ENCODE results near the gene TUBG2. TPM values are rescaled to one million over a fixed set of nuclear protein-coding genes. Genes with fewer than 3 reads are reported as not detected.

Gene TUBG2
- total RNA-seq, 1 experiment from 2014 or later, result 28.3 TPM

DNA sequence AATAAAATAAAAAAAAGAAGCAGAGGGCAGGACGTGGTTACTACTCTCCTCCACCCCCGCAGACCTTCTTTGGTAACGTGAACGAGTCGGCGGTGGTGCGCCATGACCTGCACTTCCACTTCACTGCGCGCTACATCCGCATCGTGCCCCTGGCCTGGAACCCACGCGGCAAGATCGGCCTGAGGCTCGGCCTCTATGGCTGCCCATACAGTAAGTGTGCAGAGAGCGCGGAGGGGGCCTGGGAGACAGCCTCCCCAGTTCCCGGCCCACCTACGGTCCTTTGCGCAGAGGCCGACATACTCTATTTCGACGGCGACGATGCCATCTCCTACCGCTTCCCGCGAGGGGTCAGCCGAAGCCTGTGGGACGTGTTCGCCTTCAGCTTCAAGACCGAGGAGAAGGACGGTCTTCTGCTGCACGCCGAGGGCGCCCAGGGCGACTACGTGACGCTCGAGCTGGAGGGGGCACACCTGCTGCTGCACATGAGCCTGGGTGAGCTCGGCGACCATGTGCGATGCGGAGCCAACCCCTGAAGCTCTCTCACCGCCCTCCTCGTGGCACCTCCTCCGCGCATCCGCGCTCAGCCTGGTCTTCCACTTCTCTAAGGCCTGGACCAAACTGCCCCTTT, 26.0 kb downstream of the TUBG2 start:
- H3K36me3 ChIP-seq (ENCODE audit: low read depth), result no peaks in the 10 kb centered on the region
- H3K9me2 ChIP-seq (ENCODE audit: insufficient read depth), result no peaks in the 10 kb centered on the region
- POLR2A ChIA-PET (ENCODE audit: unreplicated experiment), result interaction anchor here (0.6 kb wide), 1 partner anchor 88 kb away, joined by 15 read pairs; no protein-coding TSS in a partner anchor
- no peak for DNase-seq
- CTCF ChIA-PET, result no interaction called here
- TF ChIP-seq EZH2 (IDR thresholded peaks at IDR 0.05; ENCODE audit: low read depth), result no peak
- TF ChIP-seq, protein P1, sequence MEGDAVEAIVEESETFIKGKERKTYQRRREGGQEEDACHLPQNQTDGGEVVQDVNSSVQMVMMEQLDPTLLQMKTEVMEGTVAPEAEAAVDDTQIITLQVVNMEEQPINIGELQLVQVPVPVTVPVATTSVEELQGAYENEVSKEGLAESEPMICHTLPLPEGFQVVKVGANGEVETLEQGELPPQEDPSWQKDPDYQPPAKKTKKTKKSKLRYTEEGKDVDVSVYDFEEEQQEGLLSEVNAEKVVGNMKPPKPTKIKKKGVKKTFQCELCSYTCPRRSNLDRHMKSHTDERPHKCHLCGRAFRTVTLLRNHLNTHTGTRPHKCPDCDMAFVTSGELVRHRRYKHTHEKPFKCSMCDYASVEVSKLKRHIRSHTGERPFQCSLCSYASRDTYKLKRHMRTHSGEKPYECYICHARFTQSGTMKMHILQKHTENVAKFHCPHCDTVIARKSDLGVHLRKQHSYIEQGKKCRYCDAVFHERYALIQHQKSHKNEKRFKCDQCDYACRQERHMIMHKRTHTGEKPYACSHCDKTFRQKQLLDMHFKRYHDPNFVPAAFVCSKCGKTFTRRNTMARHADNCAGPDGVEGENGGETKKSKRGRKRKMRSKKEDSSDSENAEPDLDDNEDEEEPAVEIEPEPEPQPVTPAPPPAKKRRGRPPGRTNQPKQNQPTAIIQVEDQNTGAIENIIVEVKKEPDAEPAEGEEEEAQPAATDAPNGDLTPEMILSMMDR (conservative IDR thresholded peaks at IDR 0.05), result no peak
- no peaks in the 10 kb centered on the region for H4K20me1 ChIP-seq (ENCODE audit: insufficient read depth)
- H3F3A ChIP-seq (ENCODE audit: insufficient read depth, low read depth), result peaks cover 24% of the 10 kb centered on the region
- H3K27me3 ChIP-seq (ENCODE audit: insufficient read depth, low read depth), result no peaks in the 10 kb centered on the region
- no peaks in the 10 kb centered on the region for H3K9me3 ChIP-seq (ENCODE audit: insufficient read depth, low read depth)
- H3K27ac ChIP-seq, result no peak overlapping the region
- H3K4me2 ChIP-seq, result no peak overlapping the region
- H3K4me3 ChIP-seq, result no peak overlapping the region
- peaks cover 14% of the 10 kb centered on the region for H3K4me1 ChIP-seq (replicated peaks; ENCODE audit: insufficient read depth)
- no peak overlapping the region for H2AFZ ChIP-seq
- no TSS peak for BruUV-seq (replicated peaks)
- no peaks in the 10 kb centered on the region for H3K79me2 ChIP-seq (ENCODE audit: low read depth)
- intact Hi-C loops (cut with micrococcal nuclease; ENCODE audit: unreplicated experiment), result no loop called here

GRCh38 chr17:42685831-42686230, 26.7 kb downstream of the TUBG2 start:
- no peak for TF ChIP-seq EZH2 (IDR thresholded peaks at IDR 0.05; ENCODE audit: low read depth)
- TF ChIP-seq, protein P1 (conservative IDR thresholded peaks at IDR 0.05), result no peak
- no peaks in the 10 kb centered on the region for H4K20me1 ChIP-seq (ENCODE audit: insufficient read depth)
- CTCF ChIA-PET, result no interaction called here
- H3F3A ChIP-seq (ENCODE audit: insufficient read depth, low read depth), result peaks cover 17% of the 10 kb centered on the region
- no peak overlapping the region for H3K27ac ChIP-seq
- POLR2A ChIA-PET (ENCODE audit: unreplicated experiment), result no interaction called here
- H3K4me1 ChIP-seq (replicated peaks; ENCODE audit: insufficient read depth), result peaks cover 11% of the 10 kb centered on the region; the same call in 1 of the 2 replicates
- H3K79me2 ChIP-seq (ENCODE audit: low read depth), result no peaks in the 10 kb centered on the region
- intact Hi-C loops (cut with micrococcal nuclease; ENCODE audit: unreplicated experiment), result no loop called here
- no peak overlapping the region for H2AFZ ChIP-seq
- H3K27me3 ChIP-seq (ENCODE audit: insufficient read depth, low read depth), result no peaks in the 10 kb centered on the region
- H3K4me2 ChIP-seq, result no peak overlapping the region
- H3K9me3 ChIP-seq (ENCODE audit: insufficient read depth, low read depth), result no peaks in the 10 kb centered on the region
- no peaks in the 10 kb centered on the region for H3K9me2 ChIP-seq (ENCODE audit: insufficient read depth)
- DNase-seq, result no peak
- no peaks in the 10 kb centered on the region for H3K36me3 ChIP-seq (ENCODE audit: low read depth)
- no TSS peak for BruUV-seq (replicated peaks)
- H3K4me3 ChIP-seq, result no peak overlapping the region

DNA sequence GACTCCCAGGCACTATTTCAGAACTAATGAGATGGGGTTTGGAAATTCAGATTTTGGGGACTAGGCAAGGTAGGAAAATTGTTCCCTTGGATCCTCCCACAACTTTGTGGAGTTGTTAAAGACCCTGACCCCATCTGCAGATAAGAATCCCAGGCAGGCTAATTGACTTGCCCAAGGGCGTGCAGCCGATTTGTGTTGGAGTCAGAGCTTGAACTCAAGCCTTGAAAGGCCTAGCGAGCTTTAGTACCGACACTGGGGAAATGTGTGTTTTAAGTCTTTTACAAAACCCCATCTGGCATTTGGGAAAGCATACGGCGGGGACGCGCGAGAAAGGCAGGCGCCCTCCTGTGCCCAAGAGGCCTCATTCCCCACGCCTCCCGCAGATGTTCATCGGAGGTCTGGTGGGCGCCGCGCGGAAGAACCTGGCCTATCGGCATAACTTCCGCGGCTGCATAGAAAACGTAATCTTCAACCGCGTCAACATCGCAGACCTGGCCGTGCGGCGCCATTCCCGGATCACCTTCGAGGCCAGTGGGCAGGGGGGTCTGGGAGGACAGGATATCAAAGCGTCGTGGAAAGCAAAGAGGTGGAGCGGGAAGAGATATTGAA, 27.5 kb downstream of the TUBG2 start:
- no peak overlapping the region for H3K4me2 ChIP-seq
- ChIA-PET CTCF (no interaction called here), POLR2A (ENCODE audit: unreplicated experiment) (no interaction called here)
- no peaks in the 10 kb centered on the region for H4K20me1 ChIP-seq (ENCODE audit: insufficient read depth)
- no peaks in the 10 kb centered on the region for H3K36me3 ChIP-seq (ENCODE audit: low read depth)
- no peaks in the 10 kb centered on the region for H3K79me2 ChIP-seq (ENCODE audit: low read depth)
- no TSS peak for BruUV-seq (replicated peaks)
- TF ChIP-seq, protein P1 (conservative IDR thresholded peaks at IDR 0.05), result no peak
- no peak for TF ChIP-seq EZH2 (IDR thresholded peaks at IDR 0.05; ENCODE audit: low read depth)
- no peak overlapping the region for H3K4me3 ChIP-seq
- no peaks in the 10 kb centered on the region for H3K27me3 ChIP-seq (ENCODE audit: insufficient read depth, low read depth)
- intact Hi-C loops (cut with micrococcal nuclease; ENCODE audit: unreplicated experiment), result no loop called here
- no peaks in the 10 kb centered on the region for H3K9me2 ChIP-seq (ENCODE audit: insufficient read depth)
- peaks cover 15% of the 10 kb centered on the region for H3F3A ChIP-seq (ENCODE audit: insufficient read depth, low read depth)
- H3K27ac ChIP-seq, result no peak overlapping the region
- H3K9me3 ChIP-seq (ENCODE audit: insufficient read depth, low read depth), result no peaks in the 10 kb centered on the region
- DNase-seq, result no peak
- no peak overlapping the region for H2AFZ ChIP-seq
- H3K4me1 ChIP-seq (replicated peaks; ENCODE audit: insufficient read depth), result peaks cover 11% of the 10 kb centered on the region; the same call in 1 of the 2 replicates

All from PC-9 (cell line).